ENCODE measurements around the gene CD2AP.
"Not testable (repeated sequence)": the region's sequence is repeated elsewhere in the genome, so short reads cannot be mapped to it uniquely, and the experiment has no call there.

Gene CD2AP

GRCh38 chr6:47477497-47478232, at the start of gene CD2AP:
Gene CD2AP (plus strand): TSS chr6:47477789. CDS start chr6:47478245, 456 bp downstream.
- DNase-seq = peak; percentile 73

GRCh38 chr6:47428288-47428687, 49.3 kb upstream of the CD2AP start:
- DNase-seq = no peak

- DNase-seq = no peak
Observed at GRCh38 chr6:47428746-47429664, 48.6 kb upstream of the CD2AP start.

GRCh38 chr6:47434372-47435253, 43.0 kb upstream of the CD2AP start:
- no peak for DNase-seq

GRCh38 chr6:47435254-47435612, 42.4 kb upstream of the CD2AP start:
- DNase-seq = no peak

- no peak for DNase-seq
Observed at GRCh38 chr6:47437592-47437991, 40.0 kb upstream of the CD2AP start.

GRCh38 chr6:47438481-47439347, 38.9 kb upstream of the CD2AP start:
- DNase-seq = no peak

- DNase-seq = no peak
Observed at GRCh38 chr6:47439348-47439668, 38.3 kb upstream of the CD2AP start.

- DNase-seq = no peak
Observed at GRCh38 chr6:47440719-47441118, 36.9 kb upstream of the CD2AP start.

- not testable (repeated sequence) for DNase-seq
Observed at GRCh38 chr6:47444964-47445363, 32.6 kb upstream of the CD2AP start.

- DNase-seq = no peak
Observed at GRCh38 chr6:47446669-47447330, 30.8 kb upstream of the CD2AP start.

- DNase-seq = no peak
Observed at GRCh38 chr6:47447722-47448121, 29.9 kb upstream of the CD2AP start.

- DNase-seq = no peak
Observed at GRCh38 chr6:47451162-47451561, 26.4 kb upstream of the CD2AP start.

GRCh38 chr6:47452899-47453298, 24.7 kb upstream of the CD2AP start:
- no peak for DNase-seq

- DNase-seq = no peak
Observed at GRCh38 chr6:47453372-47453936, 24.1 kb upstream of the CD2AP start.

GRCh38 chr6:47454713-47455396, 22.7 kb upstream of the CD2AP start:
- no peak for DNase-seq

- DNase-seq = no peak
Observed at GRCh38 chr6:47455533-47456209, 21.9 kb upstream of the CD2AP start.

- peak; percentile 80 for DNase-seq
Observed at GRCh38 chr6:47456536-47456975, 21.0 kb upstream of the CD2AP start.

- no peak for DNase-seq
Observed at GRCh38 chr6:47457370-47457769, 20.2 kb upstream of the CD2AP start.

- DNase-seq = peak; percentile 83
Observed at GRCh38 chr6:47464052-47464451, 13.5 kb upstream of the CD2AP start.
